ENCODE measurements around the gene KIF25.
"Not testable (repeated sequence)": the region's sequence is repeated elsewhere in the genome, so short reads cannot be mapped to it uniquely, and the experiment has no call there.

The KIF25 gene

GRCh38 chr6:167996424-167997199, 859 bp upstream of the KIF25 start:
- DNase-seq = no peak

- no peak for DNase-seq
These were observed 744 bp downstream of the KIF25 start for GRCh38 chr6:167998215-167998614.

- DNase-seq = no peak
These were observed 2.9 kb downstream of the KIF25 start for GRCh38 chr6:168000198-168001028.

- DNase-seq = no peak
These were observed 3.5 kb downstream of the KIF25 start for GRCh38 chr6:168001029-168001332.

- DNase-seq = not testable (repeated sequence)
These were observed 4.0 kb downstream of the KIF25 start for GRCh38 chr6:168001514-168001913.

GRCh38 chr6:168002804-168003203, 5.3 kb downstream of the KIF25 start:
- DNase-seq = no peak

- DNase-seq = no peak
These were observed 6.6 kb downstream of the KIF25 start for GRCh38 chr6:168004023-168004422.

- no peak for DNase-seq
These were observed 7.5 kb downstream of the KIF25 start for GRCh38 chr6:168004945-168005344.

GRCh38 chr6:168005796-168006195, 8.3 kb downstream of the KIF25 start:
- DNase-seq = no peak

GRCh38 chr6:168007592-168008338, 10.3 kb downstream of the KIF25 start:
- DNase-seq = peak; percentile 98

- DNase-seq = no peak
These were observed 11.9 kb downstream of the KIF25 start for GRCh38 chr6:168009331-168009730.

GRCh38 chr6:168011291-168011690, 13.8 kb downstream of the KIF25 start:
- no peak for DNase-seq

GRCh38 chr6:168012431-168013249, 15.2 kb downstream of the KIF25 start:
- no peak for DNase-seq

GRCh38 chr6:168013250-168013915, 15.9 kb downstream of the KIF25 start:
- DNase-seq = no peak

GRCh38 chr6:168014428-168014827, 17.0 kb downstream of the KIF25 start:
- no peak for DNase-seq

GRCh38 chr6:168015009-168015408, 17.5 kb downstream of the KIF25 start:
- DNase-seq = no peak

- no peak for DNase-seq
These were observed 18.2 kb downstream of the KIF25 start for GRCh38 chr6:168015482-168016175.

GRCh38 chr6:168016176-168016620, 18.7 kb downstream of the KIF25 start:
- no peak for DNase-seq

GRCh38 chr6:168016721-168017525, 19.5 kb downstream of the KIF25 start:
- no peak for DNase-seq

GRCh38 chr6:168017629-168018028, 20.2 kb downstream of the KIF25 start:
- DNase-seq = no peak

GRCh38 chr6:168018664-168019063, 21.2 kb downstream of the KIF25 start:
- DNase-seq = no peak

Measured in EL (cell line).